H1 (cell line): ENCODE data around the gene ACRBP. TPM values are rescaled to one million over a fixed set of nuclear protein-coding genes. Genes with fewer than 3 reads are reported as not detected.
A peak's percentile ranks its signal among the peaks of the same experiment; 100 is the strongest.

Source experiments
- CBX8 ChIP-seq: fragments of 300-800, 300-1000 bp; sonication (generic); IDR thresholded peaks from 2 replicates; pipeline ENCODE4 v1.7.1; 2016; ENCODE audit warnings: low read depth, low read length, borderline replicate concordance
- CEBPB ChIP-seq: IDR thresholded peaks from 2 replicates; pipeline ENCODE4 v1.6.1; 2012; ENCODE audit warnings: low read depth, low read length
- CHD2 ChIP-seq: IDR thresholded peaks from 2 replicates; pipeline ENCODE4 v1.6.1; 2012; ENCODE audit warnings: low read length, improper control_type of control experiment
- EGR1 ChIP-seq: IDR thresholded peaks from 2 replicates; pipeline ENCODE4 v1.6.1; 2011; ENCODE audit warnings: low read depth, low read length, borderline replicate concordance
- EP300 ChIP-seq, 2 experiments: IDR thresholded peaks; 1 replicate in 1 of 2; 2 replicates in 1 of 2; pipeline ENCODE4 v1.6.1; 2011 to 2012; ENCODE audit warnings: low read depth in 2 of 2, low read length in 2 of 2, mild to moderate bottlenecking in 2 of 2, borderline replicate concordance in 1 of 2, inconsistent platforms in 1 of 2, moderate library complexity in 1 of 2
- FOSL1 ChIP-seq: IDR thresholded peaks from 2 replicates; pipeline ENCODE4 v1.6.1; 2011; ENCODE audit warnings: mild to moderate bottlenecking, low read depth, low read length, moderate library complexity; ENCODE audit not compliant: insufficient read depth
- GTF2F1 ChIP-seq: IDR thresholded peaks from 2 replicates; pipeline ENCODE4 v1.6.1; 2012; ENCODE audit warnings: low read depth, low read length, improper control_type of control experiment, borderline replicate concordance
- HDAC6 ChIP-seq: IDR thresholded peaks from one replicate; pipeline ENCODE4 v1.7.1; 2012; ENCODE audit warnings: low read depth, mild to moderate bottlenecking, inconsistent platforms, low read length, moderate library complexity
- POU5F1 ChIP-seq: IDR thresholded peaks from 2 replicates; pipeline ENCODE4 v1.6.1; 2011; ENCODE audit warnings: low read depth, mild to moderate bottlenecking, low read length, moderate library complexity
- RBBP5 ChIP-seq: IDR thresholded peaks from 2 replicates; pipeline ENCODE4 v1.7.1; 2012; ENCODE audit warnings: low read depth, mild to moderate bottlenecking, inconsistent platforms, low read length, moderate library complexity, borderline replicate concordance
- RFX5 ChIP-seq: IDR thresholded peaks from 2 replicates; pipeline ENCODE4 v1.6.1; 2011; ENCODE audit warnings: low read depth, low read length, improper control_type of control experiment, borderline replicate concordance
- SAP30 ChIP-seq: fragments of 300-600 bp; sonication (generic); IDR thresholded peaks from 2 replicates; pipeline ENCODE4 v1.7.1; 2012; ENCODE audit warnings: low read length, moderate library complexity, mild to moderate bottlenecking, inconsistent platforms; ENCODE audit not compliant: insufficient read depth, insufficient replicate concordance
- SUZ12 ChIP-seq: fragments of 200-600 bp; sonication (generic); IDR thresholded peaks from 2 replicates; pipeline ENCODE4 v1.6.1; 2012; ENCODE audit warnings: mild to moderate bottlenecking, inconsistent platforms, low read length, moderate library complexity, mixed read lengths
- YY1 ChIP-seq: IDR thresholded peaks from 2 replicates; pipeline ENCODE4 v1.6.1; 2011; ENCODE audit warnings: low read depth, mild to moderate bottlenecking, low read length
- polyA plus RNA-seq, 7 experiments: library from polyadenylated mRNA; depleted of rRNA in 3 of 7; stranded (reverse) in 5 of 7; unstranded in 2 of 7; fragments of >200 nt in 5 of 7; fragments of 200-250 nt in 2 of 7; gene quantifications; 1 replicate in 5 of 7; 2 replicates in 1 of 7; 4 replicates in 1 of 7; pipeline versions ENCODE4 v1.2.1 to v1.2.3, GENCODE V29; 2011 to 2013; ENCODE audit warnings: missing spikeins in 2 of 7, mixed read lengths in 2 of 7
- total RNA-seq: library from RNA; stranded (reverse); fragmentation: NEBNext Ultra II Directional; extraction: Animal tissue kit (Norgen Biotek cat#: 25700); gene quantifications from 2 replicates; pipeline ENCODE4 v1.2.1, GENCODE V29; 2021
- TF ChIP-seq, protein P1 (sequence below): IDR thresholded peaks from 2 replicates; pipeline ENCODE4 v1.6.1; 2012; ENCODE audit warnings: low read length, inconsistent platforms

Gene ACRBP
- total and polyA plus RNA-seq, 2 of the 8 experiments (the other 6 are each of a cell fraction or from before 2014, with no cell fraction given), result 0.80 to 5.2 TPM

DNA sequence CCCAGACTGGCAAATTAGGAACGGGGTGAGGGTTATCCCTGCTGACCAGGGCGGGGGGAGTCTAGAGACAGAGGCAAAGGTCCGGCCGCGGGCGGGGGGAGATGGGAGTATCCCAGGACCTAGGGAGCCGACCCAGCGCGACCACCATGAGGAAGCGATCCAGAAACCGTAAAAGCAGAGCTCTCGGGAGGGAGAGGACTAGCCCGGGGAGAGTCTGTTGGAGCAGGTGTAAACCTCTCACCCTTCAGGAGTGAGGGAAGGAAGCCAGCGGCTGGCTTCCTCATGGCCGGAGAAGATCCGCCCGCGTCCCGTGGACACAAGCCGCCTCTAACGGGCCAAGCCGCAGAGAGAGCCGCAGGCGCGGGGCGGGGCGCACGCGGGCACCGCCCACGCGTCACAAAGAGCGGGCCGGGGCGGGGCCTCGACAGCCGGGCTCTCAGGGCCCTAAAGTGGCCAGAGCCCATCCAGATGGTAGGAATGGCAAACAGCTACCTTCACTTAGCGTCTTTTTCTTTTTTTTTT is at the start of gene ACRBP (continued):
- TF ChIP-seq CEBPB (no peak), YY1 (no peak), SAP30 (no peak), RBBP5 (no peak; the same call in 1 of the 2 replicates), SUZ12 (no peak), EP300 (IDR thresholded peaks at IDR 0.05; ENCODE audit: borderline replicate concordance in 1 of 2, low read depth in 2 of 2, low read length in 2 of 2) (no peak), CBX8 (no peak), RFX5 (no peak), CHD2 (no peak), FOSL1 (no peak), POU5F1 (no peak), GTF2F1 (no peak), EGR1 (peak; percentile 91), HDAC6 (no peak)
- TF ChIP-seq, protein P1, sequence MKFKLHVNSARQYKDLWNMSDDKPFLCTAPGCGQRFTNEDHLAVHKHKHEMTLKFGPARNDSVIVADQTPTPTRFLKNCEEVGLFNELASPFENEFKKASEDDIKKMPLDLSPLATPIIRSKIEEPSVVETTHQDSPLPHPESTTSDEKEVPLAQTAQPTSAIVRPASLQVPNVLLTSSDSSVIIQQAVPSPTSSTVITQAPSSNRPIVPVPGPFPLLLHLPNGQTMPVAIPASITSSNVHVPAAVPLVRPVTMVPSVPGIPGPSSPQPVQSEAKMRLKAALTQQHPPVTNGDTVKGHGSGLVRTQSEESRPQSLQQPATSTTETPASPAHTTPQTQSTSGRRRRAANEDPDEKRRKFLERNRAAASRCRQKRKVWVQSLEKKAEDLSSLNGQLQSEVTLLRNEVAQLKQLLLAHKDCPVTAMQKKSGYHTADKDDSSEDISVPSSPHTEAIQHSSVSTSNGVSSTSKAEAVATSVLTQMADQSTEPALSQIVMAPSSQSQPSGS, result no peak
